SH-SY5Y (cell line): ENCODE data around the gene GDNF.

ENCODE experiments used
- GATA2 ChIP-seq: IDR thresholded peaks from 2 replicates; pipeline ENCODE4 v1.6.1; 2011; ENCODE audit warnings: mild to moderate bottlenecking, low read depth, low read length
- GATA3 ChIP-seq: IDR thresholded peaks from 2 replicates; pipeline ENCODE4 v1.6.1; 2011; ENCODE audit warnings: low read depth, mild to moderate bottlenecking, low read length, moderate library complexity

DNA sequence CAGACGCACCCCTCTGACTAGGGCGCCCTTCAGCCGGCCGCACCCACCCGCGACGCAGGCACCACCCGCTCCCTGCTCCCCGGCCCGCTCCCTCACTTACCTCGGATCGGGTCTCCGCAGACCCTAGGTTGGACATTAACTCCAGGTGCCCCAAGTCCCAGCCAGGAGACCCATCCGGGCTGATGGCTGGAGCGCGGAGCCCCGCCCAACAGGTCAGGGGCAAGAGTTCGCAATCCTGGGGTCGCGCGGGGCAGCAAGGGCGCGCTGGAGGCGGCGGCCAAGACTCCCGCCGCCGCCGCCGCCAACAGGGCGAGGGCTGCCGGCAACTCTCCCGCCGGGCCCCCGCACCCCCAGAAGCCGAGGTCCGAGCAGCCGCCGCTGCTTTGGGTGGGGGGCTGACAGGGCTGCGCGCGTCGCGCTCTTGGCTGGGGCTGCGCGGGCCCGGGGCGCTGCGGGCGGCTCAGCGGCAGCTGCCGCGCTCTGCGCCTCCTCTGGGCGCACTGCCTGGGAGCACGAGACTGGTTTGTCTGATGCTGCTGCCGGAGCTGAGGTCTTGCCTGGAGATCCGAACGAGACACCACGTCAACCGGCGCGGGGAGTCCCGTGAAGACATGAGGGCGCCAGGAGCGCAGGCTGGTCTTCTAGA lies at the start of gene GDNF:
- TF ChIP-seq GATA2 (no peak), GATA3 (no peak)
